NCI-H1105 (cell line): Measurements from ENCODE around the gene PAQR4.

ENCODE experiments used
- DNase-seq: peaks from one replicate; lab custom pipeline; 2025; lab: John Stamatoyannopoulos, UW

The PAQR4 gene

GRCh38 chr16:2946649-2947048, 22.5 kb upstream of the PAQR4 start:
- no peak for DNase-seq

- DNase-seq, result no peak
Observed at GRCh38 chr16:2948807-2949704, 20.1 kb upstream of the PAQR4 start.

GRCh38 chr16:2949705-2950352, 19.3 kb upstream of the PAQR4 start:
- DNase-seq, result no peak

- DNase-seq, result no peak
Observed at GRCh38 chr16:2950353-2950724, 18.8 kb upstream of the PAQR4 start.

- no peak for DNase-seq
Observed at GRCh38 chr16:2950773-2951172, 18.4 kb upstream of the PAQR4 start.

GRCh38 chr16:2952679-2953078, 16.5 kb upstream of the PAQR4 start:
- DNase-seq, result peak; percentile 34

- DNase-seq, result no peak
Observed at GRCh38 chr16:2953706-2954627, 15.2 kb upstream of the PAQR4 start.

GRCh38 chr16:2954656-2955381, 14.3 kb upstream of the PAQR4 start:
- DNase-seq, result no peak

GRCh38 chr16:2955438-2955778, 13.7 kb upstream of the PAQR4 start:
- DNase-seq, result no peak

GRCh38 chr16:2955779-2956578, 13.2 kb upstream of the PAQR4 start:
- no peak for DNase-seq

GRCh38 chr16:2956579-2956956, 12.6 kb upstream of the PAQR4 start:
- DNase-seq, result no peak

GRCh38 chr16:2959206-2959605, 9.9 kb upstream of the PAQR4 start:
- no peak for DNase-seq

- DNase-seq, result no peak
Observed at GRCh38 chr16:2960183-2961010, 8.8 kb upstream of the PAQR4 start.

GRCh38 chr16:2962334-2963073, 6.6 kb upstream of the PAQR4 start:
- DNase-seq, result no peak

- no peak for DNase-seq
Observed at GRCh38 chr16:2963074-2963722, 6.0 kb upstream of the PAQR4 start.

GRCh38 chr16:2963723-2964474, 5.2 kb upstream of the PAQR4 start, which contains the start of gene KREMEN2:
Gene KREMEN2 (plus strand): TSS chr16:2964275. CDS start chr16:2964521, 246 bp downstream.
- peak; percentile 51 for DNase-seq

GRCh38 chr16:2964475-2965336, 4.4 kb upstream of the PAQR4 start:
- peak; percentile 66 for DNase-seq
